Measurements from ENCODE around the gene PIAS4.

The PIAS4 gene

GRCh38 chr19:3977242-3978143 lies 30.0 kb upstream of the PIAS4 start:
- DNase-seq: no peak

- DNase-seq: no peak
Observed at GRCh38 chr19:3978145-3978544, 29.4 kb upstream of the PIAS4 start.

GRCh38 chr19:3979289-3979673 lies 28.3 kb upstream of the PIAS4 start:
- no peak for DNase-seq

- no peak for DNase-seq
Observed at GRCh38 chr19:3979674-3980352, 27.7 kb upstream of the PIAS4 start.

GRCh38 chr19:3980353-3981251 lies 26.9 kb upstream of the PIAS4 start:
- no peak for DNase-seq

- DNase-seq: no peak
Observed at GRCh38 chr19:3981373-3981735, 26.2 kb upstream of the PIAS4 start.

- no peak for DNase-seq
Observed at GRCh38 chr19:3981736-3982681, 25.5 kb upstream of the PIAS4 start.

GRCh38 chr19:3982701-3983541 lies 24.6 kb upstream of the PIAS4 start:
- DNase-seq: no peak

- no peak for DNase-seq
Observed at GRCh38 chr19:3983542-3983914, 24.0 kb upstream of the PIAS4 start.

GRCh38 chr19:3983936-3984583 lies 23.5 kb upstream of the PIAS4 start:
- DNase-seq: no peak

GRCh38 chr19:3984584-3984907 lies 23.0 kb upstream of the PIAS4 start:
- DNase-seq: no peak

GRCh38 chr19:3984908-3985642 lies 22.5 kb upstream of the PIAS4 start, which contains the start of gene EEF2:
EEF2 (minus strand) TSS chr19:3985463; CDS start chr19:3985380, 83 bp downstream.
- DNase-seq: peak; percentile 98

- no peak for DNase-seq
Observed at GRCh38 chr19:3985643-3986259, 21.8 kb upstream of the PIAS4 start.

GRCh38 chr19:3986260-3987041 lies 21.1 kb upstream of the PIAS4 start:
- DNase-seq: peak; percentile 83

GRCh38 chr19:3987619-3988371 lies 19.7 kb upstream of the PIAS4 start:
- DNase-seq: peak; percentile 94

GRCh38 chr19:3990815-3991117 lies 16.8 kb upstream of the PIAS4 start:
- no peak for DNase-seq

- no peak for DNase-seq
Observed at GRCh38 chr19:3995607-3996006, 11.9 kb upstream of the PIAS4 start.
